Karpas-422 (cell line): ENCODE results near the gene GPR135. TPM values are rescaled to one million over a fixed set of nuclear protein-coding genes. Genes with fewer than 3 reads are reported as not detected.
"Not testable (repeated sequence)": the region's sequence is repeated elsewhere in the genome, so short reads cannot be mapped to it uniquely, and the experiment has no call there.

Experiments used
- DNase-seq: peaks from one replicate; pipeline ENCODE4 v3.0.0-alpha.2; 2015
- H2AFZ ChIP-seq: fragments of 200-600 bp; sonication (generic); 2 replicates; pipeline ENCODE4 v1.6.1; 2014; ENCODE audit warnings: antibody characterized with exemption, low read length, mixed read lengths
- H3K27ac ChIP-seq: fragments of 200-600 bp; sonication (generic); 2 replicates; pipeline ENCODE4 v1.5.1; 2014; ENCODE audit warnings: mild to moderate bottlenecking, low read length, moderate library complexity
- H3K27me3 ChIP-seq: fragments of 200-600 bp; sonication (generic); 2 replicates; pipeline ENCODE4 v1.6.1; 2014; ENCODE audit warnings: low read length, mixed read lengths
- H3K36me3 ChIP-seq: fragments of 200-600 bp; sonication (generic); 2 replicates; pipeline ENCODE4 v1.6.1; 2014; ENCODE audit warnings: low read length, mixed read lengths; ENCODE audit not compliant: insufficient read depth
- H3K4me1 ChIP-seq: fragments of 200-600 bp; sonication (generic); 2 replicates; pipeline ENCODE4 v1.6.1; 2014; ENCODE audit warnings: mild to moderate bottlenecking, low read length, mixed read lengths
- H3K4me2 ChIP-seq: fragments of 200-600 bp; sonication (generic); 2 replicates; pipeline ENCODE4 v1.6.1; 2014; ENCODE audit warnings: low read length, low read depth, mild to moderate bottlenecking; ENCODE audit not compliant: poor library complexity, severe bottlenecking
- H3K4me3 ChIP-seq: fragments of 200-600 bp; sonication (generic); 2 replicates; pipeline ENCODE4 v1.5.1; 2014; ENCODE audit warnings: mild to moderate bottlenecking, antibody characterized with exemption, low read length, mixed read lengths
- H3K79me2 ChIP-seq: fragments of 200-600 bp; sonication (generic); 2 replicates; pipeline ENCODE4 v1.6.1; 2014; ENCODE audit warnings: mild to moderate bottlenecking, low read length, mixed read lengths
- H3K9ac ChIP-seq: fragments of 200-600 bp; sonication (generic); 2 replicates; pipeline ENCODE4 v1.6.0; 2014; ENCODE audit warnings: low read length
- H3K9me2 ChIP-seq: fragments of 200-600 bp; sonication (generic), shearing (Covaris generic); replicated peaks from 2 replicates; pipeline ENCODE4 v1.6.0; 2014; ENCODE audit warnings: mild to moderate bottlenecking, low read length, moderate library complexity; ENCODE audit not compliant: insufficient read depth
- H3K9me3 ChIP-seq: fragments of 300-700, 200-600 bp; sonication (generic); 2 replicates; pipeline ENCODE4 v1.6.1; 2014; ENCODE audit warnings: low read length, mixed read lengths
- H4K20me1 ChIP-seq: fragments of 200-600 bp; sonication (generic); 2 replicates; pipeline ENCODE4 v1.6.1; 2014; ENCODE audit warnings: mild to moderate bottlenecking, antibody characterized with exemption, low read length, low read depth; ENCODE audit not compliant: insufficient read depth
- total RNA-seq: library from RNA; depleted of rRNA; stranded (reverse); fragments of >200 nt; shearing (Covaris generic); gene quantifications from 2 replicates; pipeline ENCODE4 v1.2.3, GENCODE V29; 2014; ENCODE audit warnings: low replicate concordance

Gene GPR135
- total RNA-seq, 1 experiment from 2014 or later, result 6.7 TPM

DNA sequence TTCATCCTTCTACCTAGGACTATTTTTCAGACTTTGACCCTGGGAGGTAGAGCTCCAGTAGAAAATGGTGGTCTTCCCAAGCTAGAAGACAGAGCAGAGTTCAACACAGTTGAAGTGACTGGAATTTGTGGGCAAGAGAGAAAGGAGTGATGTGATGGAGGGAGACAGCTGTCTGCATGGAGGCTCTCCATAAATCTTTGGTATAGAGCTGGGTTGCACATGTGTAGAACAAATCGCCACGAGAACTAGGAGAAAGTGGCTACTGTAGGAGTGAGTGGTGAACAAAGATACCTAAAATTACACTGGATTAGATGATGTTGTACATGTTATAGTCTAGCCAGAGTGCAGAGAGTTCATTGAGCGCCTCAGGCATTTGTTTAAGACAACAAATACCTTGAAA lies 14.5 kb downstream of the GPR135 start:
- H3K4me1 ChIP-seq, result no peaks in the 10 kb centered on the region
- H3K9me3 ChIP-seq, result no peaks in the 10 kb centered on the region
- no peak overlapping the region for H3K4me2 ChIP-seq

DNA sequence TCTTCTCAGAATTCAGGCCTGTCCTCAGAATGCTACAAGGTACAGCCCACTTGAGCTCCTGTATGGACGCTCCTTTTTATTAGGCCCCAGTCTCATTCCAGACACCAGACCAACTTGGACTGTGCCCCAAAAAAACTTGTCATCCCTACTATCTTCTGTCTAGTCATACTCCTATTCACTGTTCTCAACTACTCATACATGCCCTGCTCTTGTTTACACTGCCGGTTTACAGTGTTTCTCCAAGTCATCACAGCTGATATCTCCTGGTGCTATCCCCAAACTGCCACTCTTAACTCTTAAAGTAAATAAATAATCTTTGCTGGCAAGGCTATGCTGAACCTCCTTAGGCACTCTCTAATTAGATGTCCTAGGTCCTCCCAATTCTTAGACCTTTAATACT lies 16.5 kb downstream of the GPR135 start:
- H2AFZ ChIP-seq, H3K27me3 ChIP-seq, DNase-seq, H3K4me3 ChIP-seq, H3K4me1 ChIP-seq, H4K20me1 ChIP-seq, H3K9me2 ChIP-seq, H3K4me2 ChIP-seq, H3K27ac ChIP-seq, H3K79me2 ChIP-seq, H3K9me3 ChIP-seq, H3K36me3 ChIP-seq, H3K9ac ChIP-seq: not testable (repeated sequence)

More for the DNA sequence above, 14.5 kb downstream of the GPR135 start:
- no peak overlapping the region for H3K4me3 ChIP-seq
- H3K9ac ChIP-seq, result no peak overlapping the region
- H3K79me2 ChIP-seq, result no peaks in the 10 kb centered on the region
- no peaks in the 10 kb centered on the region for H4K20me1 ChIP-seq
- peaks cover 7% of the 10 kb centered on the region; the same call in 1 of the 2 replicates for H3K36me3 ChIP-seq
- no peaks in the 10 kb centered on the region for H3K27me3 ChIP-seq
- no peak for DNase-seq
- H2AFZ ChIP-seq, result no peak overlapping the region
- no peak overlapping the region for H3K27ac ChIP-seq
- H3K9me2 ChIP-seq, result no peaks in the 10 kb centered on the region; the same call in 1 of the 2 replicates

DNA sequence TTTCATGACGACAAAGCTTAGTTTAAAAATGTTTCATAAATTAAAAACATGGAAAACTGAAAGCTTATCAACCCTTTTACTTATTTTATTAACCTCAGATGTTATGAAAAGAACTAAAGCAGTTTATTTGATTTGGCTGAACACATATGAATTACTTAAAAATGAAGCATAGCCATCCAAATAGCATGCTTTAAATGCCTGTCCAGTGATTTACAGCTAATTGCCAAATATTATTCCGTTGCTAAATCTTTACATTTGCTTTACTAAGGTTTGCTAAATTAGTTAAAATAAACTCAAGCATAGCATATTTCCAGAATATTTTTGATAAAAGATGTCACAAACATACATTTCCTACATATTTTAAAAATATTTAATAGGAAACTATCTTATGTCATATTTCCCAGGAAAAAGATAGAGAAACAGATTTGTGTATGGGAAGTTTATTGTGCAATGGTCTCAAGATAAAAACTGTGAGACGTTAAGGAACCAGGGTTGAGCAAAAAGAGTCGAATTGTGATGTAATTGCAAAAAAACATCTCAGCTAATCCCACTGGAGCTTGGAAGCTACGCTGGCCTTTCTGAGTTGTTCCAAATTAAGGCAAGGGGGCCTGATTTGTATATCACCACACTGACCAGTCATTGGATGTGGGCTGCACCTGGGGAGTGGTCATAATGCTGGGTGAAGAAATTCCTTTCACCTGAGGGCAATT lies 25.8 kb downstream of the GPR135 start:
- Histone ChIP-seq H3K9me2 (no peaks in the 10 kb centered on the region), H3K79me2 (no peaks in the 10 kb centered on the region), H3K4me1 (peaks cover 12% of the 10 kb centered on the region), H3K36me3 (peaks cover 9% of the 10 kb centered on the region; the same call in 1 of the 2 replicates), H3K27ac (no peak overlapping the region), H3K9me3 (no peaks in the 10 kb centered on the region), H4K20me1 (no peaks in the 10 kb centered on the region), H3K9ac (no peak overlapping the region), H3K27me3 (no peaks in the 10 kb centered on the region), H3K4me2 (no peak overlapping the region), H2AFZ (no peak overlapping the region), H3K4me3 (no peak overlapping the region)
- DNase-seq, result no peak

DNA sequence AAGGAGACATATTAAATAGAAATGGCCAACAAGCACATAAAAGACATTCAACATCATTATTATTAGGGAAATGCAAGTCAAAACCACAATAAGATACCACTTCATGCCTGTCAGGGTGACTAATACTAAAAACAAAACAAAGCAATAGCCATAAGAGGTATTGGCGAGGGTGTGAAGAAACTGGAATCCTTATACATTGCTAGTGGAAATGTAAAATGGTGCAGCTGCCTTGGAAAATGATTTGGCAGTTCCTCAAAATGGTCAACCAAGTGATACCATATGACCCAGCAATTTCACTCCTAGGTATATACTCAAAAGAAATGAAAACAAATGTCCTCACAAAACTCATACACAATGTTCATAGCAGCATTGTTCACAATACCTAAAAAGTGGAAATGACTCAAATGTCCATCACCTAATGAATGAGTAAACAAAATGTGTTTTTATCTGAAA lies 27.0 kb downstream of the GPR135 start:
- Histone ChIP-seq H3K27me3 (no peaks in the 10 kb centered on the region), H3K27ac (no peak overlapping the region), H3K9me2 (no peaks in the 10 kb centered on the region), H3K9me3 (no peaks in the 10 kb centered on the region), H3K9ac (no peak overlapping the region), H3K4me2 (no peak overlapping the region), H3K79me2 (no peaks in the 10 kb centered on the region), H4K20me1 (no peaks in the 10 kb centered on the region), H2AFZ (no peak overlapping the region), H3K4me1 (peaks cover 6% of the 10 kb centered on the region; the same call in 1 of the 2 replicates), H3K36me3 (peaks cover 9% of the 10 kb centered on the region; the same call in 1 of the 2 replicates), H3K4me3 (no peak overlapping the region)
- DNase-seq, result no peak

DNA sequence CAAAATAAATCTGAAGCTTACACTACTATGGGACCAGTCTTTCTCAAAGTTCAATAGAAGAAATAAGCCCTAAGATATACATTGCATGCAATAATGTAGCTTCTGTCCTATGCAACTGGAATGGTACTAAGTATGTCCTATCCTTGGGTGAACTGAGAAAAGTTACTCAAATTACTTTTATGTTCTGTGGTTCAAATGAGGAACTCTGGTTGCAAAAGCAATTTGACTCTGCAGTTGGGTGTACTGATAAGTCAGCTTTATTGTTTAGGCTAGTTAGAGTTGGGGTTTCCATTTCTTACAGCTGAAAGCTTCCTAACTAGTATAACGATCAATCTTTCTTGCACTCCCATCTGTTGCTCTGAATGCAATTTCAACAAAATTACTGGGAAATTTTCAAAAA lies 29.2 kb downstream of the GPR135 start:
- no peaks in the 10 kb centered on the region for H4K20me1 ChIP-seq
- H3K4me2 ChIP-seq, result no peak overlapping the region
- no peak overlapping the region for H2AFZ ChIP-seq
- H3K79me2 ChIP-seq, result no peaks in the 10 kb centered on the region
- H3K27ac ChIP-seq, result no peak overlapping the region
- no peak overlapping the region for H3K4me3 ChIP-seq
- DNase-seq, result no peak
- H3K4me1 ChIP-seq, result peaks cover 6% of the 10 kb centered on the region; the same call in 1 of the 2 replicates
- H3K27me3 ChIP-seq, result no peaks in the 10 kb centered on the region
- no peaks in the 10 kb centered on the region for H3K9me3 ChIP-seq
- H3K9me2 ChIP-seq, result no peaks in the 10 kb centered on the region
- H3K9ac ChIP-seq, result no peak overlapping the region
- peaks cover 9% of the 10 kb centered on the region; the same call in 1 of the 2 replicates for H3K36me3 ChIP-seq

DNA sequence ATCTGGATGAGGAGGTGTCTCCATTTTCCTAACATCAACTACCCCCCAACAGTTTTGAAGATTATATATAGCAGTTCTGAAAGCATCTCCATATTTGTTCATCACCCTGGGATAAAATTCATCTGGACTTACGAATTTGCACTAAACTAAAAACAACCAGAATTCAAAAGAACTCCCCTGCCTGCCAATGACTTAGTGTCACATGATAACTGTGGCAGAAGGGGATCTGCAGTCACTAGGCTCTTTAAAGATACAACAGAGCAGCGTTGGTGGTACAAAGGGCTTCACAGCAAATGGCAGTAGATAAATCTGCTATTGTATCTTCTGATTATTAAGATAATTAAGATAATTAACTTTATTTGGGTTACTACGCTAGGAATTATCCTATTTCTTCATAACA lies 30.1 kb downstream of the GPR135 start:
- peaks cover 9% of the 10 kb centered on the region; the same call in 1 of the 2 replicates for H3K36me3 ChIP-seq
- peaks cover 7% of the 10 kb centered on the region for H3K4me1 ChIP-seq
- DNase-seq, result no peak
- no peak overlapping the region for H2AFZ ChIP-seq
- H3K4me3 ChIP-seq, result no peak overlapping the region
- H3K9me2 ChIP-seq, result no peaks in the 10 kb centered on the region
- H3K9me3 ChIP-seq, result no peaks in the 10 kb centered on the region
- H3K9ac ChIP-seq, result no peak overlapping the region
- no peaks in the 10 kb centered on the region for H4K20me1 ChIP-seq
- H3K79me2 ChIP-seq, result no peaks in the 10 kb centered on the region
- H3K4me2 ChIP-seq, result no peak overlapping the region
- H3K27ac ChIP-seq, result no peak overlapping the region
- no peaks in the 10 kb centered on the region for H3K27me3 ChIP-seq

DNA sequence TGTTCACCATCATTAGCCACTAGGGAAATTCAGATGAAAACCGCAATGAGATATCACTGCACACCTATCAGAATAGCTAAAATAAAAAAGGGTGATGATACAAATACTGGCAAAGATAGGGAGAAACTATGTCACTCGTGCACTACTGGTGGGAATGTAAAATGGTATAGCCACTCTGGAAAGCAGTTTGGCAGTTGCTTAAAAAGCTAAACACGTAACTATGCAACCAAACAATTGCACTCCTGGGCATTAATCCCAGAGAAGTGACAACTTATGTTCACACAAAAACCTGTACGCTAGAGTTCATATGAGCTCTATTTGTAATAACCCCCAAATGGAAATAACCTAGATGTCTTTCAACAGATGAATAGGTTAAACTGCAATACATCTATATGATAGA lies 35.4 kb downstream of the GPR135 start:
- no peak overlapping the region for H2AFZ ChIP-seq
- H3K36me3 ChIP-seq, result no peaks in the 10 kb centered on the region
- no peaks in the 10 kb centered on the region for H3K9me3 ChIP-seq
- no peak overlapping the region for H3K27ac ChIP-seq
- H3K4me3 ChIP-seq, result no peak overlapping the region
- H4K20me1 ChIP-seq, result no peaks in the 10 kb centered on the region
- no peak overlapping the region for H3K9ac ChIP-seq
- peaks cover 15% of the 10 kb centered on the region for H3K4me1 ChIP-seq
- H3K4me2 ChIP-seq, result no peak overlapping the region
- H3K9me2 ChIP-seq, result no peaks in the 10 kb centered on the region
- no peaks in the 10 kb centered on the region for H3K27me3 ChIP-seq
- DNase-seq, result no peak
- H3K79me2 ChIP-seq, result no peaks in the 10 kb centered on the region

DNA sequence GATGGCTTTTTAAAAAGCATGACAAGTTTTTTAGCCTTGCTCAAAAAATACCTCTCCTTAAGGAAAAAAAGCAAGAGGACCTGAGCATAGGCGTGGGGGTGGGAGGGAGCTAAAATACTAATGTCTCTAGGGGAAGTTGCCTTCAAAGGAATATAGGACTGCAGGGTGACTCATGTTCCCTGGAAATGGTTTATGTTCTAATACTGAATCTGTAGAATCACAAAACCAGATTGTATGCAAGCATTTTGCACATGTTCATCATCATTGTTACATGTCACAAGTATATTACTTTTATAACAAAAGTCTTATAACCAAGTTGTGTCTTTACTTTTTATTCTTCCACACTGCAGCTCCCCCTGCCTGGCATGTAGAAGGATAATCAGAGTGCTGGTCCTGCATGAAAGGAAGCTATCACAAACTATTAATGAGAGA lies 36.6 kb downstream of the GPR135 start:
- no peak overlapping the region for H2AFZ ChIP-seq
- no peak for DNase-seq
- no peak overlapping the region for H3K9ac ChIP-seq
- H3K79me2 ChIP-seq, result no peaks in the 10 kb centered on the region
- no peak overlapping the region for H3K4me2 ChIP-seq
- H3K4me1 ChIP-seq, result peaks cover 15% of the 10 kb centered on the region
- no peaks in the 10 kb centered on the region for H3K36me3 ChIP-seq
- H3K9me2 ChIP-seq, result no peaks in the 10 kb centered on the region
- H3K9me3 ChIP-seq, result no peaks in the 10 kb centered on the region
- H4K20me1 ChIP-seq, result no peaks in the 10 kb centered on the region
- H3K27me3 ChIP-seq, result no peaks in the 10 kb centered on the region
- H3K27ac ChIP-seq, result no peak overlapping the region
- H3K4me3 ChIP-seq, result no peak overlapping the region
